Skin of body (tissue), 2 donors: ENCODE measurements around the gene PLEKHA4. TPM values are rescaled to one million over a fixed set of nuclear protein-coding genes. Genes with fewer than 3 reads are reported as not detected.

Source experiments
- DNase-seq: peaks from one replicate; lab custom pipeline; 2025; lab: John Stamatoyannopoulos, UW
- total RNA-seq: library from RNA; depleted of rRNA; stranded (reverse); fragments of >200 nt; gene quantifications from one replicate; pipeline ENCODE4 v1.2.3, GENCODE V29; 2014

The PLEKHA4 gene
- total RNA-seq, 1 donor from 2014 or later: 8.4 TPM

DNA sequence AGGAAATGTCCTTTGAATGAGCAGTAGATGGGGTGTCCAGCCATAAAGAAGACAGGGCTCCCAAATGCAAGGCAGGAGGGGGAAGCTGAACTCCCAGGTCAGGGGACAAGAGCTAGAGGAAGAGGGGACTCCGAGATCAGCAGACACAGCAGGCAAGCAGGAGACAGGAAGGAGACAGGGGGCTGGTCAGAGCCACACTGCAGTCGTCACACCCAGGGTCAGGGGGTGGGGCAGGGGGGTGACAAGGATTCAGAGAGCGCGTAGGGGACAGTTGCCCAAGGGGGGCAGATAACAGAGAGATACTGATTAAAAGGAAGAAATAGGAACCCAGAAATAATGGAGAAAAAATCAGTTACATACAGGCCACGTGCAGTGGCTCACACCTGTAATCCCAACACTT, 35.4 kb downstream of the PLEKHA4 start:
- DNase-seq: no peak

DNA sequence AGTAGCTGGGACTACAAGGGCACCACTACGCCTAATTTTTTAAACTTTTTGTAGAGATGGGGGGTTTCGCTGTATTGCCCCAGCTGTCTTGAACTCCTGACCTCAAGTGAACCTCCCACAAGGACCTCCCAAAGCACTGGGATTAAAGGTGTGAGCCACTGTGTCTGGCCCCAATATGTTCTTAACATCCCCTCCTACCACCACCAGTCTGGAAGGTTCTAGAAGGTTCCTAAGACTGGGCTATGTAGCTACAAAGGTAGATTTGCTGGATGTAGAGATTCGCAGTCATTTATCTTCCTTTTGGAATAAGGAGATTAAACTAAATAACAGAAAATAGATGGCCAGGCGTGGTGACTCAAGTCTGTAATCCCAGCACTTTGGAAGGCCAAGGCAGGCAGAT, 37.5 kb downstream of the PLEKHA4 start:
- DNase-seq: no peak

GRCh38 chr19:48830088-48830487, 38.3 kb downstream of the PLEKHA4 start:
- DNase-seq: no peak

DNA sequence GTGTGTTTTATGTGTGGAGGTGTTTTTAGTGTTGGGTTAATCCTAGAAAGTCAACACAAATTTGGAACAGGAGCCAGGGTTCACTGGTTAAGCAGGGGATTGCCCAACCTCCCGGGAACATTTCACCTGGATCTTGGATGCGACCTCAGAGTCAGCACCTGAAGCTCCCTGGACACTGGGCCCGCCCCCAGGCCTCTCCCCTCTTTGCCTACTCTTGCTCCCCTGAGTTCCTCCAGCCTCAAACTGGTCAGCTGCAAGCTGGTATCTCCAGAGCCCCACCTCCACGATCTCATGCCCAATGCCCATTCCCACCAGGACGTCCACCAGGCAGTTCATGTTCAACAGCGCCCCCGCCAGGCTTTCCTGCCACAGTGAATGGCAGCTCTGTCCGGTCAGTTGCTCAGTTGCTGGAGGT, 41.8 kb downstream of the PLEKHA4 start:
- DNase-seq: no peak

- DNase-seq: no peak
Measured at GRCh38 chr19:48822514-48822913, 45.9 kb downstream of the PLEKHA4 start.

DNA sequence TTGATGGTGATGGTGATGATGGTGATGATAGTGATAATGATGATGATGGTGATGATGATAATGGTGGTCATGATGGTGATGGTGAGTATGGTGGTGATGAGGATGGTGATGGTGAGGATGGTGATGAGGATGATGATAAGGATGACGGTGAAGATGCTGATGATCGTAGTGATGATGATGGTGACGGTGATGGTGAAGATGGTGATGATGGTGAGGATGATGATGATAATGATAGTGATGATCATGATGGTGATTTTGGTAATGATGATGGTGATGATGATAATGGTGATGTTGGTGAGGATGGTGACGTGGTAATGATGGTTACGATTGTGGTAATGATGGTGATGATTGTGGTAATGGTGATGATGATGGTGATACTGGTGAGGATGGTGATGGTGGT, 46.8 kb downstream of the PLEKHA4 start:
- DNase-seq: no peak

GRCh38 chr19:48819366-48819816, 49.0 kb downstream of the PLEKHA4 start:
- DNase-seq: peak; percentile 20

GRCh38 chr19:48818234-48818820, 50.1 kb downstream of the PLEKHA4 start:
- no peak for DNase-seq

GRCh38 chr19:48817585-48818124, 50.8 kb downstream of the PLEKHA4 start:
- no peak for DNase-seq

DNA sequence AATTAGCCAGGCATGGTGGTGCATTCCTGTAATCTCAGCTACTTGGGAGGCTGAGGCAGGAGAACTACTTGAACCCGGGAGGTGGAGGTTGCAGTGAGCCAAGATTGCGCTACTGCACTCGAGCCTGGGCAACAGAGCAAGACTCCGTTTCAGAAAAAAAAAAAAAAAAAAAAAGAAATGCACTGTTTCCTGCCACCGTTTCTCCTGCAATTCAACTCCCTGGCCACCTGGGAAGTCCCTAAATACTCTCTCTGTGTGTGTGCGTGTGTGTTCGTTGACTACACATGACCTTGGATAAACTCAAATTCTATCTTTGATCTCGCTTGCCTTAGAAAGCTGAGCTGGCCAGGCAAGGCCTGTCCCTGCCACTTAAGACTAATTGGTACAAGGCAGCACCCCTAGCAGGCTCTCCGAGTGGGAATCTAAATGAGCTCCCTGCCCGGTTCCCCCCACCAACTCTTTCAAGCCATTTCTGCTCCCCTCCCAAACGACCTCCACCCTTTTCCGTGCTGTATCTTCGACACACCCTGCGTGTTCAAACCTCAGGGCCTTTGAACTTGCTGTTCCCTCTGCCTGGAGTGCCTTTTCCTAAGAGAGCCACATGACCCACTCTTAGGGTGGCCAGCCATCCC, 52.4 kb downstream of the PLEKHA4 start:
- no peak for DNase-seq

GRCh38 chr19:48814895-48815294, 53.5 kb downstream of the PLEKHA4 start:
- no peak for DNase-seq

- DNase-seq: no peak
Measured at GRCh38 chr19:48813123-48813913, 55.1 kb downstream of the PLEKHA4 start.

GRCh38 chr19:48812094-48812929, 56.1 kb downstream of the PLEKHA4 start:
- DNase-seq: peak; percentile 49

- DNase-seq: no peak
Measured at GRCh38 chr19:48810151-48810550, 58.3 kb downstream of the PLEKHA4 start.

- no peak for DNase-seq
Measured at GRCh38 chr19:48807590-48808308, 60.7 kb downstream of the PLEKHA4 start.

- DNase-seq: no peak
Measured at GRCh38 chr19:48806818-48807589, 61.4 kb downstream of the PLEKHA4 start.

DNA sequence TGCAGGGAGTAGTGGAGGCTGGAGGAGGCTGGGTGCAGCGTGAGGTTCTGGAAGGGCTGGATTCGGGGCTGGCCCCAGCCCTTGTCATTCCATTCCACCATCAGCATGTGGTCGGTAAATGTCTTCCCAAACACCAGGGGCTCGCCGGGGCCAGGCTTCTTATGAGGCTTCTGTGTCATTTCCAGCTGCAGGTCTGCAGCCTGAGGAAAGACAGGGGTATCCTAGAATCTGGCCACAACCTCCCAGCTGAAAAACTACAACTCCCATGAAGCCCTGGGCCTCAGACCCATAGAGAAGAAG, 61.9 kb downstream of the PLEKHA4 start:
- no peak for DNase-seq

DNA sequence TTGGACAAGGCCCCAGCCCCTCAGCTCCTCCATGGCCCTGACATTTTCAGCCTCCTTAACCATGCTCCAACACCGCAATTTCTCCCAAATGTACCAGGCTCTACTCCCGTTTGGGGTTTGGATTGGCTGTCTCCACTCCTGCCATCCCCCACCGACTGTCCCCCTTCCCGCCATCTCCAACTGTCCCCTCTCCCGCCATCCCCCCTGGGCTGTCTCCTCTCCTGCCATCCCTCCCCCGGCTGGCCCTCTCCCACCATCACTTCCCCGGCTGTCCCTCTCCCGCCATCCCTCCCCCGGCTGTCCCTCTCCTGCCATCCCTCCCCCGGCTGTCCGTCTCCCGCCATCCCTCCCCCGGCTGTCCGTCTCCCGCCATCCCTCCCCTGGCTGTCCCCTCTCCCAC, 63.0 kb downstream of the PLEKHA4 start:
- no peak for DNase-seq

DNA sequence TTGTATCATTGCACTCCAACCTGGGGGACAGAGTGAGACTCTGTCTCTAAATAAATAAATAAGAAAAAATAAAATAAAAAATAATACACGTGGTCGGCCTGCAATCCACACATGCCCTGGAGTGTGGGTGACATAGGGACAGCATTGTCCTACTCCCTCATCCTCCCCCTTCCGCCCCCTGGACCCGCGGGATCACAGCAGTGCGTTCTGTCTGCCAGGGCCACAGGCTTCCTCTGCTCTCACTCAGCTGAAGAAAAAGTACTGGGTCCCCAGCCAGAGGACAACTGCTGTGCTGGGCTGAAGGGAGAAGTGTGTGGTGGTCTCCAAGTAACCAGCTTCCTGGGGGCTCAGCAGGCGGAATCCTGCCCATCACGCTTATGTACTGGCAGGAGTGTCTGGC, 63.9 kb downstream of the PLEKHA4 start:
- no peak for DNase-seq

GRCh38 chr19:48802623-48803022, 65.8 kb downstream of the PLEKHA4 start:
- no peak for DNase-seq
